Hepatocyte (in vitro differentiated cells): ENCODE data around the gene CELSR1.

Source experiments
- EZH2 ChIP-seq: fragments of 200-600 bp; sonication (generic); IDR thresholded peaks from 2 replicates; pipeline ENCODE4 v1.6.1; 2016; ENCODE audit warnings: antibody characterized with exemption, mild to moderate bottlenecking, borderline replicate concordance
- EZH2phosphoT487 ChIP-seq: fragments of 200-600 bp; sonication (generic); IDR thresholded peaks from one replicate; pipeline ENCODE4 v1.6.1; 2018; ENCODE audit warnings: antibody characterized with exemption, mild to moderate bottlenecking, low read depth, moderate library complexity; ENCODE audit not compliant: unreplicated experiment, severe bottlenecking
- TF ChIP-seq, protein P1 (sequence below): fragments of 200-600 bp; sonication (generic); IDR thresholded peaks from 2 replicates; pipeline ENCODE4 v1.5.1; 2016; ENCODE audit warnings: antibody characterized with exemption, mild to moderate bottlenecking; ENCODE audit not compliant: poor library complexity

DNA sequence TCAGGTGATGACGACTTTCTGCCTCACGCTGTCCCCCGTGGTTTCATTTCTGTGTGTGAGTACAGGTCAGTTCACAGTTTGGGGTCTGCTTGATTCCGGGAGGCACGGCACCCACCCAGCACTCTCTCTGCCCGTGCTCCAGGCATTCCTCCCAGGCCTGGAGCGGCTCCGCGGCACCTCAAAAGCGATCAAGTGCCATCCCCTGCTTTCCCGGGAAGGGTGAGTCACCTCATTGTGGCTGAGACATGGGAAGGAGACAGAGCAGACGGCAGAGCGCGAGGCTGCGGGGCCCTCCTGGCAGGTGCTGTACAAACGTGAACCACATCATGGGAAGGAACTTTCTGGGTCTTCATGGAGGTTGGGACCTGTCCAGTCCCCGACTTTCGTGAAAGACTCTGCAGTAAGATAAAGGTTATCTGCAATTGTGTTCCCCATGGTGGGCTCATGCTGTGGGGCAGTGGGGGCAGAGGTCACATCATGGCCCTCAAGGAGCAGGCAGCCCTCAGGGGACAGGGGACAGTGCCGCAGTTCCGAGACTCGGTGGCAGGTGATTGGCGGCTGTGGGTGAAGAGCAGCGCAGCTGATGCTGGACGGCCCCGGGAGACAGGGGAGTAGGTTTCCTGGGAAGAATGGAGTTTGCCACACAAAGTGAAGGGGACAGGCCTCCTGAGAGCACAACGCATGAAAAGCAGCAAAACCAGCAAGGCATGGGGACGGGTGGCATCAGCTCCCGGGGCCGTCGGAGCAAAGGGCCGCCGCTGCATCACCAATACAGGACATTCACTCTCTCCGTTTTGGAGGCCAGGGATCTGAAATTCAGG is 65.3 kb downstream of the CELSR1 start:
- TF ChIP-seq, protein P1, sequence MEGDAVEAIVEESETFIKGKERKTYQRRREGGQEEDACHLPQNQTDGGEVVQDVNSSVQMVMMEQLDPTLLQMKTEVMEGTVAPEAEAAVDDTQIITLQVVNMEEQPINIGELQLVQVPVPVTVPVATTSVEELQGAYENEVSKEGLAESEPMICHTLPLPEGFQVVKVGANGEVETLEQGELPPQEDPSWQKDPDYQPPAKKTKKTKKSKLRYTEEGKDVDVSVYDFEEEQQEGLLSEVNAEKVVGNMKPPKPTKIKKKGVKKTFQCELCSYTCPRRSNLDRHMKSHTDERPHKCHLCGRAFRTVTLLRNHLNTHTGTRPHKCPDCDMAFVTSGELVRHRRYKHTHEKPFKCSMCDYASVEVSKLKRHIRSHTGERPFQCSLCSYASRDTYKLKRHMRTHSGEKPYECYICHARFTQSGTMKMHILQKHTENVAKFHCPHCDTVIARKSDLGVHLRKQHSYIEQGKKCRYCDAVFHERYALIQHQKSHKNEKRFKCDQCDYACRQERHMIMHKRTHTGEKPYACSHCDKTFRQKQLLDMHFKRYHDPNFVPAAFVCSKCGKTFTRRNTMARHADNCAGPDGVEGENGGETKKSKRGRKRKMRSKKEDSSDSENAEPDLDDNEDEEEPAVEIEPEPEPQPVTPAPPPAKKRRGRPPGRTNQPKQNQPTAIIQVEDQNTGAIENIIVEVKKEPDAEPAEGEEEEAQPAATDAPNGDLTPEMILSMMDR, result no peak
- TF ChIP-seq EZH2phosphoT487, result no peak
- no peak for TF ChIP-seq EZH2
